H9 (cell line): ENCODE measurements around the gene ELOVL3. TPM values are rescaled to one million over a fixed set of nuclear protein-coding genes. Genes with fewer than 3 reads are reported as not detected.

Experiments used
- DNase-seq: peaks from one replicate; pipeline ENCODE4 v3.0.0-alpha.2; 2017
- H2AFZ ChIP-seq: one replicate; pipeline ENCODE4 v1.6.1; 2013; ENCODE audit warnings: mild to moderate bottlenecking, low read length, control low read depth, moderate library complexity
- H2AK5ac ChIP-seq: 2 replicates; pipeline ENCODE4 v1.6.1; 2013; ENCODE audit warnings: low read length, control low read depth, mixed read lengths; ENCODE audit not compliant: insufficient read length
- H2BK120ac ChIP-seq: one replicate; pipeline ENCODE4 v1.6.1; 2013; ENCODE audit warnings: low read depth, mild to moderate bottlenecking, low read length, control low read depth, inconsistent platforms; ENCODE audit not compliant: poor library complexity, severe bottlenecking
- H2BK12ac ChIP-seq: 2 replicates; pipeline ENCODE4 v1.6.1; 2013; ENCODE audit warnings: low read length, control low read depth, mixed read lengths, low read depth; ENCODE audit not compliant: insufficient read length
- H2BK15ac ChIP-seq: 2 replicates; pipeline ENCODE4 v1.6.1; 2013; ENCODE audit warnings: low read depth, low read length, control low read depth
- H2BK20ac ChIP-seq: one replicate; pipeline ENCODE4 v1.6.1; 2013; ENCODE audit warnings: low read depth, mild to moderate bottlenecking, low read length, control low read depth, inconsistent platforms; ENCODE audit not compliant: poor library complexity, severe bottlenecking
- H2BK5ac ChIP-seq: 2 replicates; pipeline ENCODE4 v1.6.1; 2013; ENCODE audit warnings: low read length, control low read depth, mixed read lengths; ENCODE audit not compliant: insufficient read length
- H3K14ac ChIP-seq: 2 replicates; pipeline ENCODE4 v1.6.1; 2013; ENCODE audit warnings: low read length, control low read depth; ENCODE audit not compliant: insufficient read depth
- H3K18ac ChIP-seq: 2 replicates; pipeline ENCODE4 v1.6.1; 2013; ENCODE audit warnings: low read depth, mild to moderate bottlenecking, mixed read lengths, low read length, control low read depth; ENCODE audit not compliant: insufficient read length
- H3K23ac ChIP-seq: 2 replicates; pipeline ENCODE4 v1.6.1; 2013; ENCODE audit warnings: low read length, control low read depth, mixed read lengths, low read depth; ENCODE audit not compliant: insufficient read length
- H3K23me2 ChIP-seq: 2 replicates; pipeline ENCODE4 v1.6.1; 2013; ENCODE audit warnings: low read depth, mild to moderate bottlenecking, mixed read lengths, low read length, control low read depth; ENCODE audit not compliant: insufficient read length, poor library complexity, severe bottlenecking
- H3K27ac ChIP-seq: 2 replicates; pipeline ENCODE4 v1.5.1; 2013; ENCODE audit warnings: low read length, control low read depth, mixed read lengths, low read depth; ENCODE audit not compliant: insufficient read length
- H3K27me3 ChIP-seq: 2 replicates; pipeline ENCODE4 v1.6.1; 2013; ENCODE audit warnings: low read length, control low read depth, inconsistent platforms; ENCODE audit not compliant: insufficient read depth
- H3K4ac ChIP-seq: 2 replicates; pipeline ENCODE4 v1.6.1; 2013; ENCODE audit warnings: low read depth, mild to moderate bottlenecking, control low read depth, inconsistent platforms, low read length, moderate library complexity
- H3K4me1 ChIP-seq: 2 replicates; pipeline ENCODE4 v1.6.1; 2013; ENCODE audit warnings: low read length, control low read depth, inconsistent platforms; ENCODE audit not compliant: insufficient read depth
- H3K4me2 ChIP-seq: 2 replicates; pipeline ENCODE4 v1.6.1; 2013; ENCODE audit warnings: low read length, control low read depth, mixed read lengths; ENCODE audit not compliant: insufficient read length, insufficient read depth
- H3K56ac ChIP-seq: 2 replicates; pipeline ENCODE4 v1.6.1; 2013; ENCODE audit warnings: low read depth, mild to moderate bottlenecking, mixed read lengths, low read length, control low read depth; ENCODE audit not compliant: insufficient read length
- H3K79me1 ChIP-seq: 2 replicates; pipeline ENCODE4 v1.6.1; 2013; ENCODE audit warnings: low read depth, mild to moderate bottlenecking, moderate library complexity, low read length, control low read depth, inconsistent platforms; ENCODE audit not compliant: insufficient read depth, poor library complexity, severe bottlenecking
- H3K79me2 ChIP-seq: 2 replicates; pipeline ENCODE4 v1.6.1; 2013; ENCODE audit warnings: low read length, control low read depth, inconsistent platforms; ENCODE audit not compliant: insufficient read depth
- H3K9ac ChIP-seq: 2 replicates; pipeline ENCODE4 v1.6.1; 2013; ENCODE audit warnings: low read length, control low read depth, mixed read lengths; ENCODE audit not compliant: insufficient read length; ENCODE audit errors: extremely low read depth
- H3K9me3 ChIP-seq: one replicate; pipeline ENCODE4 v1.6.1; 2013; ENCODE audit warnings: low read depth, low read length, inconsistent platforms; ENCODE audit not compliant: control insufficient read depth
- H3T11ph ChIP-seq: one replicate; pipeline ENCODE4 v1.6.1; 2013; ENCODE audit warnings: mild to moderate bottlenecking, low read length, control low read depth, inconsistent platforms
- H4K20me1 ChIP-seq: one replicate; pipeline ENCODE4 v1.6.1; 2013; ENCODE audit not compliant: control insufficient read depth, insufficient read length, insufficient read depth
- H4K5ac ChIP-seq: 2 replicates; pipeline ENCODE4 v1.6.1; 2013; ENCODE audit warnings: low read depth, mild to moderate bottlenecking, mixed read lengths, low read length, control low read depth; ENCODE audit not compliant: insufficient read length
- H4K8ac ChIP-seq: replicated peaks from 2 replicates; pipeline ENCODE4 v1.6.1; 2013; ENCODE audit warnings: low read length, control low read depth, mixed read lengths, low read depth; ENCODE audit not compliant: insufficient read length
- H4K91ac ChIP-seq: 2 replicates; pipeline ENCODE4 v1.6.1; 2013; ENCODE audit warnings: low read depth, mild to moderate bottlenecking, moderate library complexity, mixed read lengths, low read length, control low read depth; ENCODE audit not compliant: insufficient read length
- H3K27ac Mint-ChIP-seq, 3 experiments: 2 replicates in 2 of 3; 3 replicates in 1 of 3; pipeline ENCODE4 v1.8.0; 2020 to 2021; ENCODE audit warnings: mixed read lengths in 3 of 3, mild to moderate bottlenecking in 1 of 3, moderate library complexity in 1 of 3
- H3K27me3 Mint-ChIP-seq: 2 replicates; pipeline ENCODE4 v1.8.0; 2021; ENCODE audit warnings: low read depth, mild to moderate bottlenecking, moderate library complexity, mixed read lengths
- H3K36me3 Mint-ChIP-seq, 3 experiments: 2 replicates in 2 of 3; 3 replicates in 1 of 3; pipeline ENCODE4 v1.8.0; 2020 to 2021; ENCODE audit warnings: low read depth in 3 of 3, mixed read lengths in 3 of 3; ENCODE audit not compliant: insufficient read depth in 1 of 3
- H3K4me1 Mint-ChIP-seq, 2 experiments: 2 replicates each; pipeline ENCODE4 v1.8.0; 2020; ENCODE audit warnings: mixed read lengths in 2 of 2
- H3K4me3 Mint-ChIP-seq, 2 experiments: 2 replicates in 1 of 2; 3 replicates in 1 of 2; pipeline ENCODE4 v1.8.0; 2020 to 2021; ENCODE audit warnings: mild to moderate bottlenecking in 2 of 2, mixed read lengths in 2 of 2, moderate library complexity in 1 of 2
- H3K9me3 Mint-ChIP-seq, 2 experiments: 2 replicates in 1 of 2; 3 replicates in 1 of 2; pipeline ENCODE4 v1.8.0; 2020; ENCODE audit warnings: mild to moderate bottlenecking in 2 of 2, mixed read lengths in 2 of 2, moderate library complexity in 1 of 2
- CTCF ChIP-seq: fragments of 200-600 bp; sonication (generic); conservative IDR thresholded peaks from 3 replicates; pipeline ENCODE4 v1.8.0; 2021; ENCODE audit warnings: antibody characterized with exemption, mild to moderate bottlenecking
- WGBS: extraction: QIAGEN DNeasy Blood & Tissue Kit; methylation state at CpG from one replicate; pipeline ENCODE4 v1.1.7; 2013; ENCODE audit warnings: missing lambda C conversion rate, low lambda C conversion rate, mixed read lengths; ENCODE audit not compliant: insufficient read length; ENCODE audit errors: extremely low coverage; 5-methylcytosine and 5-hydroxymethylcytosine counted together
- total RNA-seq: library from RNA; stranded (reverse); gene quantifications from 2 replicates; pipeline ENCODE4 v1.2.1, GENCODE V29; 2021

The ELOVL3 gene
- total RNA-seq, 1 experiment from 2014 or later: not detected

DNA sequence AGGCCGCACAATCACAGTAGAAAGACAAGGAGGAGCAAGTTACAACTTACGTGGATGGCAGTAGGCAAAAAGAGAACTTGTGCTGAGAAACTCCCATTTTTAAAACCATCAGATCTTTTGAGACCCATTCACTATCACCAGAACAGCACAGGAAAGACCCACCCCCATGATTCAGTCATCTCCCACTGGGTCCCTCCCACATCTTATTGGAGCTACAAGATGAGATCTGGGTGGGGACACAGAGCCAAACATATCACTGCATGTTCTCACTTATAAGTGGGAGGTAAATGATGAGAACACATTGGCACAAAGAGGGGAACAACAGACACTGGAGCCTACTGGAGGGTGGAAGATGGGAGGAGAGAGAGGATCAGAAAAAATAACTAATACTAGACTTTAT lies 41.5 kb upstream of the ELOVL3 start:
- H3K27me3 ChIP-seq: no peaks in the 10 kb centered on the region
- H2BK120ac ChIP-seq: no peak overlapping the region
- Mint-ChIP-seq H3K4me3 (no peak overlapping the region), H3K27me3 (peaks cover 23% of the 10 kb centered on the region), H3K27ac (no peak overlapping the region), H3K4me1 (no peaks in the 10 kb centered on the region), H3K36me3 (peaks cover 0 to 11% (median 6%) of the 10 kb centered on the region in 3 experiments; a peak in 4 of 7 replicates), H3K9me3 (peaks cover 28 to 50% of the 10 kb centered on the region in 2 experiments)
- DNase-seq: no peak
- H3T11ph ChIP-seq: no peak overlapping the region
- no peak overlapping the region for H2BK5ac ChIP-seq
- WGBS: no CpG with 5 or more reads among the region's 2 CpGs
- H3K79me1 ChIP-seq: no peaks in the 10 kb centered on the region
- H3K23ac ChIP-seq: no peak overlapping the region
- no peak overlapping the region for H4K91ac ChIP-seq
- H3K27ac ChIP-seq: no peak overlapping the region
- no peak overlapping the region for H3K9ac ChIP-seq
- H2BK20ac ChIP-seq: no peak overlapping the region
- H2BK15ac ChIP-seq: no peak overlapping the region
- no peaks in the 10 kb centered on the region for H4K20me1 ChIP-seq
- no peaks in the 10 kb centered on the region for H3K23me2 ChIP-seq
- H2AFZ ChIP-seq: no peak overlapping the region
- TF ChIP-seq CTCF: no peak
- no peak overlapping the region for H4K5ac ChIP-seq
- no peak overlapping the region for H2AK5ac ChIP-seq
- no peak overlapping the region for H3K4me2 ChIP-seq
- H4K8ac ChIP-seq: no peak overlapping the region
- H3K9me3 ChIP-seq: peaks cover 8% of the 10 kb centered on the region
- H3K4me1 ChIP-seq: no peaks in the 10 kb centered on the region
- no peaks in the 10 kb centered on the region for H3K79me2 ChIP-seq
- no peak overlapping the region for H3K56ac ChIP-seq
- no peak overlapping the region for H2BK12ac ChIP-seq
- no peak overlapping the region for H3K4ac ChIP-seq
- H3K18ac ChIP-seq: no peak overlapping the region
- H3K14ac ChIP-seq: no peak overlapping the region
